SK-N-MC (cell line): ENCODE measurements around the gene E2F4.

ENCODE experiments used
- EZH2 ChIP-seq: fragments of 200-600 bp; sonication (generic); IDR thresholded peaks from one replicate; pipeline ENCODE4 v1.6.1; 2017; ENCODE audit warnings: antibody characterized with exemption
- POLR2AphosphoS5 ChIP-seq: IDR thresholded peaks from 2 replicates; pipeline ENCODE4 v1.6.1; 2012; ENCODE audit warnings: mild to moderate bottlenecking, low read depth, low read length, borderline replicate concordance

GRCh38 chr16:67163164-67163998 is 28.6 kb upstream of the E2F4 start:
- no peak for TF ChIP-seq POLR2AphosphoS5
- TF ChIP-seq EZH2 = no peak
